ENCODE results near the gene FLG. TPM values are rescaled to one million over a fixed set of nuclear protein-coding genes. Genes with fewer than 3 reads are reported as not detected.
"Not testable (repeated sequence)": the region's sequence is repeated elsewhere in the genome, so short reads cannot be mapped to it uniquely, and the experiment has no call there.

The FLG gene
- polyA plus RNA-seq (ENCODE audit: insufficient read length in 3 of 3), result 1 to 10 TPM; 1.1 to 2.4 (median 1.6) TPM
- long read RNA-seq, donor 1, result 0 reads
- long read RNA-seq, donor 2, result 0 reads
- long read RNA-seq, donor 3, result 0 reads
- long read RNA-seq, donor 4, result 0 reads
- long read RNA-seq, donor 5, result 0 reads
- long read RNA-seq, donor 6, result 0 reads
- long read RNA-seq, donor 7, result 0 reads
- long read RNA-seq, donor 8, result 0 reads
- long read RNA-seq, donor 9, result 0 reads
- long read RNA-seq, donor 10, result 0 reads
- long read RNA-seq, donor 11, result 0 reads
- long read RNA-seq, donor 12, result 0 reads
- long read RNA-seq, donor 13, result 0 reads
- long read RNA-seq, donor 14, result 0 reads
- long read RNA-seq, donor 15, partial matches to known transcripts, result 25 of 25 reads
- long read RNA-seq, donor 15, other reads (novel, unspliced or antisense), result 0 of 25 reads
- long read RNA-seq, donor 16, result 0 reads

DNA sequence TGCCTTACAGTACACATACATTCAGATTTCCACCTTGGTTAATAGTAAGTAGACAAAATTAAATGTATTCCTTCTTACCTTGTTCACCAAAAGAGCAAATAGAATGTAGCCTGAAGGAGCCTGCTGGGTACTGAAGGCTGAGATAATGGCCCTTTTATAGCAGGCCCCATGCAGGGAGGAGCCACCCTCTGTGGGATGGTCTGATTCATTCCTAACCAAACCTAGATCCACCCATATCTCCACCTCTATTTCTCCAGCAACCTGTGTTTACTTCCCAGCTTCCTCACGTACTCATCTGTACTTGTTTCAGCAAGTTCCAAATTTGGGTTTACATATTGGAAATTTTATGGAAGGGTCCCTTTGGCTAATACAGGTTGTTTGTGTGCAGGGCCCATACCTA is at the start of gene FLG:
Gene FLG (minus strand): TSS at position 129 of the 400 bp plus-strand sequence. CDS start 9,783 bp downstream, outside the sequence.
- DNase-seq, result no peak

DNA sequence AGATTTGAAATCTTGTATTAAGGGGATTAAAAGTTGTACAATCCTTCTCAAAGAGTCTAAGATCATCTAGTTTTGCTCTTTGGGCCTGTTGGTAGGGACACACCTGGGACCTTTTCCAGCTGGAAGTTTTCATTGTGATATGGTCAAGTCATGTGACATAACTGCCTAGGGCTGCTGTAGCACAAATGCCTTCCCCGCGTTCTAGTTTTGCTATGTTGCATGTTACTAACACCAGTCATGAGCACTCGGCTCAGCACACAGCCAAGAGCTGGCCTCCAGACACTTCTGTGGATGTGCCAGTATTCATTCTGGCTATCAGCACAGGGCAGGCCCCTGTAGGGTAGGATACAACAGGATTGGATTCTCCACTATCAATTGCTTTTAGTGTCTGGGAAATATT is 49.4 kb upstream of the FLG start:
- DNase-seq, result no peak

DNA sequence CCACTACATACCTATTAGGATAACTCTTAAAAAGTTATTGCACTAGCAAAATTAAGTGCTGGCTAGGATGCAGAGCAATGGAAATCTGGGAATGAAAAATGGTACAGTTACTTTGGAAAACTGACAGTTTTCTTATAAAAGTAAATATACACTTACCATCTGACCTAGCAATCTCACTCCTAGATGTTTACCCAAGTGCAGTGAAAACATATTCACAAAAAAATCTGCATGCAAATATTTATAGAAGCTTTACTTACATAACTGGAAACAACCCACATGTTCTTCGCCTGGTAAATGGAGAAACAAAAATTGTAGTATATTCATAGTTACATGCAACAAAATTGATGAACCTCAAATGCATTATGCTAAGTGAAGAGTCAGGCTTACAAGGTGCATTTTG is 47.6 kb upstream of the FLG start:
- no peak for DNase-seq

DNA sequence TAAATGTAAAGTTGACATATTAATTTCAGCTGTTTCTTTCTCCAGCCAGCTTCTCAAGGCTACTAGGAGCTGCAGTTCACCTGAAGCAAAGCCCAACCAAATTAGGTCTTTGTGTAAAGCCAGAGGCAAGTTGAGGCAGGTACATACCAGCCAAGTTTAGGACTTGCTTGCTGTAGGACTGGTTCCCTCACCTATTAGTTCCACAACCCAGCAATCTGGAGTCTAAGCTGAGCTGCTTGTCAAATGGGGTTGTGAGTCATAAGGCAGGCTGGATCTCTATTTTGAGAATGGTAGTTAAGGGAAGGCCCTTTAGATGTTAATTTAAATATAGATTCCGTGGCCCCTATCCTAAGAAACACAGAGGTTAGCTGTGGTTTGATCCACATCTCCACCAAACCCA is 42.4 kb upstream of the FLG start:
- no peak for DNase-seq

DNA sequence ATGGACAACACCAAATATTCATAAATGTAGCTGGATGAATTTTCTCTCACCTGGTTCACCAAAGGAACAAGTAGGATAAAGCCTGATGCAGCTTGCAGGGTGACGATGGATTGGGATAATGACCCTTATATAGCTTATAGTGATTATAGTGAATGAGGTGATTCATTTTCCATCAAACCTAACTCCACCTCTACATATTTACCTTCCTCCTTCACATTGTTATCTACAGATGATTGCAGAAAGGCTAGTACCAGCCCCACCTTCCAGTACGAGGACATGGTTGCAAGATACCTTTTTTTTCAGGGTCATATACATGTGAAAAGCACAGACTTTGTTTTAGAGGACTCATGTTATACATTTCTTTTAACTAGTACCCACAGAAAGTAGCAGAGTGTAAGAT is 34.9 kb upstream of the FLG start, which contains the start of gene FLG2:
Gene FLG2 (minus strand): TSS at position 101 of the 400 bp plus-strand sequence. CDS start 1,122 bp downstream, outside the sequence.
- no peak for DNase-seq

DNA sequence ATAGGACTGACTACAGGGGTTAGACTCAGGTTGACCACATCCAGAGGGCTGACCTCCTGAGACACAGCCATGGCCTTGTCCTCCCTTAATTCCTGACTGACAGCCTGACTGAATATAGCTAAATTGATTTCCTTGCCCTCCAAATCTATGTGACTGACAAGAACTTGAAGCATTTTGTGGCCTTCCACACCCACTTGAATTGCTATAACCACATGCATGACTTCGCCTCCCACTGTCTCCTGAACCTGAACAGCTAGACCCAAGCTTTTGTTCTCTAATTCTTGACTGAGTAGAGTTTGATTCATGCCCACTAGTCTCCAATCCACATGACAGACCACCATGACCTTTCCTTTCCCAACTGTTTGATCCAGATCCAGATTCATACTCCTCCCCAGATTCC is 31.7 kb upstream of the FLG start:
- no peak for DNase-seq

DNA sequence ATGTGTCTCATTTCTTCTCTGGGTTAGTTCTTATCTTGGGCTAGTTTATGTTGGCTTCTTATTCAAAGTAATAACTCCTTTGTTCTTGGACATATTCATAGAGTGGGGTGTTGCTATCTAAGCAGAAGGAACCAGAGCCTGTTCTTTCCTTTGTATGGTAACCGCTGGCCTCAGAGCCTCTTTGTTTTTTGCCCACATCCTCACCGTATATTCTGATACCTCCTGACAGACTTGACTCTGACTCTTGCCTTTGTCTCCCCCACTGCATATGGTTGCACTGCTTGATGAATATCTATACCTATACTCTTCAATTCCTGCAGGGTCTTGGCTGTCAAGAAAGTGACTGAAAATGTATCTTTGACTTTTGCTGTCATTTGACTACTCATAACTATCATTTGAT is 24.6 kb upstream of the FLG start:
- DNase-seq, result no peak

DNA sequence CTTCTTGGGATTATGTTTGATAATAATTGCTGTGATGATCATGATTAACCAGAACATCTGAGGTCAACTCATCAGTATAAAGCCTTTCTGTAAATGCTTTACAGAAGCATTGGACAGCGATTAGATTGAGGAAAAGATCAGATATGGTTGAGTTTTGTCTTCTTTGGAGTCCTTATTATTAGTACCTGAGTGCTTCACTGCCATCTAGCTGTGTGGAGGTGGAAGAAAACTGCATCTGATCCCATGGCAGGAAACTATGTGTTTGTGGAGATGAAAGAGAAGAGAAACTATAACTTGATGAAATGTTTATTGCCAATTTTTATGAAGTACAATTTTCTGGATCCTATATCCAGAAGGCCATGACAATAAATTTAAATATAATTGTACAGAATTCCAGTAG is 23.4 kb upstream of the FLG start:
- DNase-seq, result no peak

DNA sequence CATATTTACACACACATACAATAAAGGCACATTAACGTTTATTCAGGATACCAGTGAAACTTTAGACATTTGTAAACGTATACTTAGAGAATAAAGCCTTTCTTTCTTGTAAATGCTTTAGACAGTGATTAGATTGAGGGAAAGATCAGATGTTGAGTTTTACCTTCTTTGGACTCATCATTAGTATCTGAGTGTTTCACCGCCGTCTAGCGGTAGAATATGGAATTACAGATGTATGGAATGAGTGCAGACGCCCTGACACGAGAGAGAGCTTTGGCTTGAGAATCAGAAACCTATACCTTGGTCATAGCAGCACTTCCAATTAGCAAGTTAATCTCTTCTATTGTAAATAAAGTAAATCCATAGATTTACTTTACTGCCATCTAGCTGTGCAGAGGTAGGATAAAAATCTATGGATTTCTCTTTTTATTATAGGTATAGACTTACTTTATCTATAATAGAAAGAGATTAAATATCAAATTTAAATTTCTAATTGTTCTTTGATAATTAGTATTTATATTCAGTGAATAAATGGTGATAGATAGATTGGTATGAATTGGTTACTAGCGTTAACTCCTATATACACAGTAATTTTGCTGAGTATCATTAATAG is 22.2 kb upstream of the FLG start:
- peak; percentile 47 for DNase-seq

DNA sequence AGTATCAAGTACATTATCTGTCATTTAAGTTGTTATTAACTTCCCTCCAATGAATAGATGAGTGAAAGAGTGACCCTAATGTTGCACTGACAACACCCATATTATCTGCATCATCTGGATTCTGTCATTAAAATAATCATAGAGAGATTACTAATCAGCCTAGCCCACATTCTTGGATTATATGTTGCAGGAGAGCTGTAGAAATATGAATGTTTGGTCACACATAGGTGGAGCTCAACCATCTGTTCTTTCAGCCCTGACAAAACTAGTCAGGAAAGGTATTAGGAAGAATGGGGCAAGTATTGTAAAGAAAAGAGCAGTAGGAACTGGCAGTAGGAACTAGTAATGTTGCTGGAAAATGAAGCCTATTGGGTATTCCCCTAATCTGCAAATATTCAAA is 19.4 kb upstream of the FLG start:
- no peak for DNase-seq

DNA sequence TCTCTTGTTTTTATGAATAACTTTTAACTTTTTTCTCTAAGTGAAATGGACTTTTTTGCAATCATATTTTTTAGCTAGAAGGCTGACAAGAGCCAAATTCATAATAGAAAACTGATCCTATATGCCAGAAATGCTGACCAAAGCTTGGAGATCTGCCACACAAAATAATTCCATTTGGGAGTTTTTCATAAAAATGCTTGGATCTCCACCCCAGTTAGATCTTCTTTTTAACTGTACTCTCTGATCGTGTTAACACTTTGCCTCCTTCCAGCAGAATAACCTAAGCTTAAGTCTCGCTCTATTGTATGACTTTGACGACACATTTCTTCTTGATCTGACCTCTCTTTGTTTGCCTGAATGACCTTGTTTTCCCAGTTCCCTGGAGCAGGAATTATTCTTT is 18.0 kb upstream of the FLG start:
- no peak for DNase-seq

DNA sequence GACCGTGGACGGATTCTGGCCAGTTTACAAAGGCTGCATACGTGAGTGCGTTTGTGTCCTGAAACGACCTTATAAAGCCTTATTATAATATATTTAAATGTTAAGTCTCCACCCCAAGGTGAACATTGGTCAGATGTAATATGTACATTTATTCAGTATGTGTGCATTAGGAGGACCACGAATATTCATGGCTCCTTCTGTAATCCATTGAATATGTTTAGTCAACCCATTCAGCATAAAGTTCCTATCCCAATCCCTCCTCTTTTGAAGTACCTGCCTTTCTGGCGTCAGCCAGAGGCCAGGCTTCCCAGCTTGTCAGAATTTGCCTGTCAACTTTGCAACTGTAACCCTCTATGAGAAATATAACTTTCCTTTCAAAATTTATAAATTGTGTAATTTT is 10.4 kb upstream of the FLG start:
- no peak for DNase-seq

DNA sequence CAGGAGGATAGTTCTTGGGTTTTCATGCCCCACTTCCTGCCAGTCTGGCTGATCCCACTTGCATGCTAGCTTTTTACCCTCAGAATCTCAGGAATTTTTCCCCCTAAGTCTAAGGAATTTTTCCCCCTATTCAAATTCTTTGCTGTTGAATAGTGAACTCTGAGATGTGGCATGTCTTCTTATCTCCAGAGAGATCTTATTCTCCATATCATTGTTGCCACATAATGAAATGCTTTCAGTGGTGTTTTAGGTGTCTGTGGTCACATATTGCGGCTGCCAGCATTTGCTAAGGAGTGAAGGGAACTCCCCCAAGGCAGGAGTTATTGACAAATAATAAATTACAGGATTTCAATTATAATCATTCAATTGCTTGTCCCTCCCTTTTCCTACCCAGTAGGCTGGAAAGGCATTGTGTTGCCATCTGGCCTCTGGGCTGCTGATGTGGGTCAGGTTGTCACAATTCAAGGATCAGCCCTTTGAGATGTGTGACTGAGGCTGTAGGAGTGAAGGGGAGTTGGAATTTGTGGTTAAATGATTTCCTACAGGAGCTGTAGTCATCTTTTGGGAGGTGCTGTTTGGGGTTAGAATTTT is 3.9 kb upstream of the FLG start:
- peak; percentile 12 for DNase-seq

DNA sequence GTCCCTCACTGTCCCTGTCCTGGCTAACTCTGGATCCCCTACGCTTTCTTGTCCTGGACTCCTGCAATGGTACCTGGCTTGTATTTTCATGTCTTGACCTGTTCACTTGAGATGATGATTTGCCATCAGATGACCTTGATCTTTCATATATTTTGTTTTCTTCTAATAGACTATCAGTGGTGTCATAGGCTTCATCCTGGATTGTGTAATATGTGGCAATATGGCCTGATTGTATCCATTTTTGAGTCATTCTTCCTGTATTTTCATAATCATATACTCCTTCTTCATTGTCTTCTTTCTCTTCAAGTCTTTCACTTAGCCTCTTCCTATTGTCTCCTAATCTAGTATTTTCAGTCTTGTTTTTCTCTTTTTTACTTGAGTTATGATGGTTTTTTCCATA is 11.1 kb downstream of the FLG start:
- DNase-seq, result no peak

DNA sequence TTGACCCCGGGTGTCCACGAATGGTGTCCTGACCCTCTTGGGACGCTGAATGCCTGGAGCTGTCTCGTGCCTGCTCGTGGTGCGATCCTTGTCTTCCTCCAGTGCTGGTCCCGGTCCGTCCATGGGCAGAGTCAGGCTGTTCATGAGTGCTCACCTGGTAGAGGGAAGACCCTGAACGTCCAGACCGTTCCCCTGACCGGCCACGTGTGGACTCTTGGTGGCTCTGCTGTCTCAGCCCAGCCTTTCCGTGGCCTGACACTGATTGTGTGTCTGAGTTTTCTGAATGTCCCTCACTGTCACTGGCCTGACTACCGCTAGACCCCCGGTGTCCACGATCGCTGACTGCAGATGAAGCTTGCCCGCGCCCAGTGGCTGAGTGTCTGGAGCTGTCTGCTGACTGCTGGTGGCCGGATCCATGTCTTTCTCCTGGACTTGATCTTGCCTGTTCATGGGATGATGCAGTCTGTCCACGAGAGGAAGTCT is 11.7 kb downstream of the FLG start:
- DNase-seq, result no peak

DNA sequence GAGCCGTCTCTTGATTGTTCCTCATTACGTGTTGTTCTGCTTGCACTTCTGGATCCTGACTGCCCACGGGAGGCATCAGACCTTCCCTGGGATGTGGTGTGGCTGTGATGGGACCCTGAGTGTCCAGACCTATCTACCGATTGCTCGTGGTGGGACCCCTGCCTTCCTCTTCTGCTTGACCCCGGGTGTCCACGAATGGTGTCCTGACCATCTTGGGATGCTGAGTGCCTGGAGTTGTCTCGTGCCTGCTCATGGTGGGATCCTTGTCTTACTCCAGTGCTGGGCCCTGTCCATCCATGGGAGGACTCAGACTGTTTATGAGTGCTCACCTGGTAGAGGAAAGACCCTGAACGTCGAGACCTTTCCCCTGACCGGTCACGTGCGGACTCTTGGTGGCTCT is 12.9 kb downstream of the FLG start:
- not testable (repeated sequence) for DNase-seq

DNA sequence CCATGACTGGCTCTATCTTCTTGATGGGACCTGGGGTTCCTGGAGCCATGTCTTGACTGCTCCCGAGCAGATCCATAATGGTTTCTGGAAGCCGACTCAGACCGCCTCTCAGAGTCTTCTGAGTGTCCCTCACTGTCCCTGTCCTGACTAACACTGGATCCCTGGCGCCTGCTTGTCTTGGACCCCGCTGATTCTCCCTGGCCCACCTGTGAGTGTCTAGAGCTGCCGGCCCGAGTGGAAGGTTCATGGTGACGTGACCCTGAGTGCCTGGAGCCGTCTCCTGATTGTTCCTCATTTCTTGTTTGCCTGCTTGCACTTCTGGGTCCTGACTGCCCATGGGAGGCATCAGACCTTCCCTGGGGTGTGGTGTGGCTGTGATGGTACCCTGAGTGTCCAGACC is 15.1 kb downstream of the FLG start:
- DNase-seq, result no peak

DNA sequence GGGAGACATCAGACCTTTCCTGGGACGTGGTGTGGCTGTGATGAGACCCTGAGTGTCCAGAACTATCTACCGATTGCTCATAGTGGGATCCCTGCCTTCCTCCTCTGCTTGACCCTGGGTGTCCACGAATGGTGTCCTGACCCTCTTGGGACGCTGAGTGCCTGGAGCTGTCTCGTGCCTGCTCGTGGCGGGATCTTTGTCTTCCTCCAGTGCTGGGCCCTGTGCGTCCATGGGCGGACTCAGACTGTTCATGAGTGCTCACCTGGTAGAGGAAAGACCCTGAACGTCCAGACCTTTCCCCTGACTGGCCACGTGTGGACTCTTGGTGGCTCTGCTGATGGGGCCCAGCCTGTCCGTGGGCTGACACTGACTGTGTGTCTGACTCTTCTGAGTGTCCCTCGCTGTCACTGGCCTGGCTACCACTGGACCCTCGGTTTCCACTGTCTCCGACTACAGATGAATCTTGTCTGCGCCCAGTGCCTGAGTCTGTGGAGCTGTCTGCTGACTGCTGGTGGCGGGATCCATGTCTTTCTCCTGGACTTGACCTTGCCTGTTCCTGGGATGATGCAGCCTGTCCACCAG is 15.6 kb downstream of the FLG start:
- not testable (repeated sequence) for DNase-seq

DNA sequence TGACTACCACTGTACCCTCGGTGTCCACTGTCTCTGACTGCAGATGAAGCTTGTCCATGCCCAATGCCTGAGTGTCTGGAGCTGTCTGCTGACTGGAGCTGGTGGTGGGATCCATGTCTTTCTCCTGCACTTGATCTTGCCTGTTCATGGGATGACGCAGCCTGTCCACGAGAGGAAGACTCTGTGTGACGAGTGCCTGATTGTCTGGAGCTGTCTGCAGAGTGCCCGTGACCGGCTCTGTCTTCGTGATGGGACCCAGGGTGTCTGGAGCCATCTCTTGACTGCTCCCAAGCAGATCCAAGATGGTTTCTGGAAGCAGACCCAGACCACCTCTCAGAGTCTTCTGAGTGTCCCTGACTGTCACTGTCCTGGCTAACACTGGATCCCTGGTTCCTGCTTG is 16.3 kb downstream of the FLG start:
- DNase-seq, result not testable (repeated sequence)

DNA sequence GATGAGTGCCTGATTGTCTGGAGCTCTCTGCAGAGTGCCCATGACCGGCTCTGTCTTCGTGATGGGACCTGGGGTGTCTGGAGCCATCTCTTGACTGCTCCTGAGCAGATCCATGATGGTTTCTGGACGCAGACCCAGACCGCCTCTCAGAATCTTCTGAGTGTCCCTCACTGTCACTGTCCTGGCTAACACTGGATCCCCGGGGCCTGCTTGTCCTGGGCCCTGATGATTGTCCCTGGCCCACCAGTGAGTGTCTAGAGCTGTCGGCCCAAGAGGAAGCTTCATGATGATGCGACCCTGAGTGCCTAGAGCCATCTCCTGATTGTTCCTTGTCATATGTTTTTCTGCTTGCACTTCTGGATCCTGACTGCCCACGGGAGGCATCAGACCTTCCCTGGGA is 17.1 kb downstream of the FLG start:
- not testable (repeated sequence) for DNase-seq

DNA sequence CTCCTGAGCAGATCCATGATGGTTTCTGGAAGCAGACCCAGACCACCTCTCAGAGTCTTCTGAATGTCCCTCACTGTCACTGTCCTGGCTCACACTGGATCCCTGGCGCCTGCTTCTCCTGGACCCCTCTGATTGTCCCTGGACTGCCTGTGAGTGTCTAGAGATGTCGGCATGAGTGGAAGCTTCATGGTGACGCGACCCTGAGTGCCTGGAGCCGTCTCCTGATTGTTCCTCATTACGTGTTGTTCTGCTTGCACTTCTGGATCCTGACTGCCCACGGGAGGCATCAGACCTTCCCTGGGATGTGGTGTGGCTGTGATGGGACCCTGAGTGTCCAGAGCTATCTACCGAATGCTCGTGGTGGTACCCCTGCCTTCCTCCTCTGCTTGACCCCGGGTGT is 18.9 kb downstream of the FLG start:
- not testable (repeated sequence) for DNase-seq

DNA sequence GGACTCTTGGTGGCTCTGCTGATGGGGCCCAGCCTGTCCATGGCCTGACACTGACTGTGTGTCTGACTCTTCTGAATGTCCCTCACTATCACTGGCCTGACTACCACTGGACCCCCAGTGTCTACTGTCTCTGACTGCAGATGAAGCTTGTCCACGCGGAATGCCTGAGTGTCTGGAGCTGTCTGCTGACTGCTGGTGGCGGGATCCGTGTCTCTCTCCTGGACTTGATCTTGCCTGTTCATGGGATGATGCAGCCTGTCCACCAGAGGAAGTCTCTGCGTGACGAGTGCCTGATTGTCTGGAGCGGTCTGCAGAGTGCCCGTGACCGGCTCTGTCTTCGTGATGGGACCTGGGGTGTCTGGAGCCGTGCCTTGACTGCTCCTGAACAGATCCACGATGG is 20.3 kb downstream of the FLG start:
- not testable (repeated sequence) for DNase-seq
